ENCODE data around the gene FOXP1. TPM values are rescaled to one million over a fixed set of nuclear protein-coding genes. Genes with fewer than 3 reads are reported as not detected.

Gene FOXP1
- total RNA-seq, 1 donor from 2014 or later: 128 TPM

MicroRNA genes within 50 kb of the gene (microRNA counts, 767-probe panel; counts per million panel counts)
- microRNA hsa-miR-1284: 238 to 261 counts per million in 2 donors

Small RNA genes within 50 kb of the gene (microRNA-seq; reads per million reads assigned to microRNA genes)
- gene MIR1284 (ENCODE audit: borderline number of aligned reads, borderline replicate concordance): not detected

Small RNA genes within 50 kb of the gene (small RNA-seq; reads per million reads assigned to genes)
- gene MIR1284: not detected

Other genes starting within 250 kb of the FOXP1 start
- gene EIF4E3, start 141.7 kb upstream of the FOXP1 start, total RNA-seq: 25.3 TPM
- 1.2 TPM for gene GPR27, start 170.1 kb upstream of the FOXP1 start, total RNA-seq
- 0.74 TPM for gene PROK2, start 201.4 kb upstream of the FOXP1 start, total RNA-seq